Stimulated activated CD8-positive, alpha-beta memory T cell treated with anti-CD3 and anti-CD28 coated beads, Interleukin-4, amount 100 ng/mL, for 1 hour (primary cell): ENCODE measurements around the gene MROH2B.
"Not testable (repeated sequence)": the region's sequence is repeated elsewhere in the genome, so short reads cannot be mapped to it uniquely, and the experiment has no call there.

Experiments
- DNase-seq, 2 donors: peaks; one replicate each; pipeline ENCODE4 v3.0.0-alpha.2; 2020; ENCODE audit warnings: low read depth in 2 of 2, low spot score in 1 of 2

Gene MROH2B

DNA sequence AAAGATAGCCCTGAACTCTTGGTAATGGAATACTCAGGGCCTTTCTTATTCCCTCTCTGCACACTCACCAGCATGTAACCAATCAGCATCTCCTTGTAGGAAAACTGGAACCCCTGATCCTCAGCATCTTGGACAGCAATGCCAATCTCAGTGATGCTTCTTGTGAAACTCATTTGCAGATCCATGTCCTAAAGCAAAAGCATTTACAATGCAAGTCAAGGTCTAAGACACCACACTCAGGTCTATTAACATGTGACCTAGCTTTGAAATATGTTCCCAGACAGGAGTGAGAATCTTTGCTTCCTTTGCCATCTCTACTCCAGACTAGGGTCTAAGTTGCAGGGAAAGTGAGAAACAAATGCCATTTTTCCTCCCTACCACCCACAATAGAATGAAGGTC lies 38.2 kb downstream of the MROH2B start:
- DNase-seq, result no peak

DNA sequence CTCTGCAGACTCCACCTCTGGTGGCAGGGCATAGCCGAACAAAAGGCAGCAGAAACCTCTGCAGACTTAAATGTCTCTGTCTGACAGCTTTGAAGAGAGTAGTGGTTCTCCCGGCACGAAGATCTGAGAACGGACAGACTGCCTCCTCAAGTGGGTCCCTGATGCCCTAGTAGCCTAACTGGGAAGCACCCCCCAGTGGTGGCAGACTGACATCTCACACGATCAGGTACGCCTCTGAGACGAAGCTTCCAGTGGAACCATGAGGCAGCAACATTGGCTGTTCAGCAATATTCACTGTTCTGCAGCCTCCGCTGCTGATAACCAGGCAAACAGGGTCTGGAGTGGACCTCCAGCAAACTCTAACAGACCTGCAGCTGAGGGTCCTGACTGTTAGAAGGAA lies 48.5 kb downstream of the MROH2B start:
- not testable (repeated sequence) for DNase-seq

DNA sequence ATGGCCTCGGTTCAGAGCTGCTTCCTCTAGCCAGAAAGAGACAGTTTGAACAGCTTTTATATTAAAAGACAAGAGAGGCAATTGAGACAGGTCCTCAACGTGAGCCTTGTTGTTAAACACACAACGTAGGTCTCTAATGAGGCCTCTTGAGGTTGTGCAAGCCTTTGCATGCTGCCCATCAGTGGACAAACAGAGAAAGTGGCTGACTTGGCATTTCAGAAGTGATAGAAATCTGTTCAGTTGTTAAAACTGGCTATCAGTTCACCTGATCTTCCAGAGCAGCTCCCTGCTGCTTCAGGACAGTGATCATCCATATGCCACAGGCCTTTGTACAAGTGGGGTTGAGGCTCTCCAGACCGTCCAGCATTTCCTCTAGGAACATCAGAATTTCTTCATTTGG lies 58.8 kb downstream of the MROH2B start:
- no peak for DNase-seq

DNA sequence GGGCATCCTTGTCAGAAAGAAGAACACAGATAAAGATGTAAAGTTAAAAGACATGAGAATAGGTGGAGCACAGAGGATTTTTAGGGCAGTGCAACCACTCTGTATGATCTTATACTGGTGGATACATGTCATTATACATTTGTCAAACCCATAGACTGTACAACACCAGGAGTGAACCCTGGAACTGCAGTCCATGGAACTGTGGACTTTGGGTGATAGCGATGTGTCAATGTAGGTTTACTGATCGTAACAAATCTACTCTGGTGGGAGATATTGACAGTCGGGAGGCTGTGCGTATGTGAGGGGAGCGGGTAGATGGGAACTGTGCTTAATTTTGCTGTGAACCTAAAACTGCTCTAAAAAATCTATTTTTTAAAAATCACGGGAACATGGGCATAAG lies 60.6 kb downstream of the MROH2B start:
- no peak for DNase-seq

DNA sequence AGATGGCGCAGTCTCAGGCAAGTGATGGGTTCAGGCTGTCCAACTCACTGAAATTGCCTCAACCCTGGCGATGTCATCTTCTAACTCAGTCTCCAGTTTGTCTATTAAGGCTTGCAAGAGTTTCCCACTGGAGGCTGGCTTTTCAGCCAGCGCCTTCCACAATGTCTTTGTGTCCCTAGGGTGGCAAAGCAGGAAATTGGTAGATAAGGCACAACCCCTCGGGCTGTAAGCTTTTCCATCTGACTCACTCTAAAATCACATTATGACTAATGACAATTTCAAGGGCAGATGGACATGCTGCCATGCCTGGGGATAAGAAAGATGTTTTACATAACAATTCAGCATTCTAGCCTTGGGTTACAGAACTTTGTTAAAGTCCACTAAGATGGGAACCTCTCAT lies 61.9 kb downstream of the MROH2B start:
- no peak for DNase-seq

DNA sequence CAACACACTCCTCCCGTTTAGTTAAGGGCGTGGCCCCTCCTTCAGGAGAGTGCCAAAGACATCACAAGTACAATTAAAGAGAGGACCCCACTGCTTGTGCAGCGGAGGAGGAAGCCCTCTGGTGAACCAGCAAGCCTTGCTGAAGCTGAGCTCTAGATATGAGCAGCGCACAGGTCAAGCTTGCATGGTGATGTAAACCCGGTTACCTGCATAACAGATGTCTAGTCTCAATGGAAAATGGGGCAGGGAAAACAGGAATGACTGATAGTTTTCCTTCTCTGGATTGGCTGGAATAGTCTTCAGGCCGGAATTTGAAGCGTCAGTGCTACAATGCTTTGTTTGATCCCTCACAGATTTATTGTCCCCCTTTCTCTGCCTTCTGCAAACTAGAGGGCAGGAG lies 66.2 kb downstream of the MROH2B start:
- DNase-seq, result no peak

DNA sequence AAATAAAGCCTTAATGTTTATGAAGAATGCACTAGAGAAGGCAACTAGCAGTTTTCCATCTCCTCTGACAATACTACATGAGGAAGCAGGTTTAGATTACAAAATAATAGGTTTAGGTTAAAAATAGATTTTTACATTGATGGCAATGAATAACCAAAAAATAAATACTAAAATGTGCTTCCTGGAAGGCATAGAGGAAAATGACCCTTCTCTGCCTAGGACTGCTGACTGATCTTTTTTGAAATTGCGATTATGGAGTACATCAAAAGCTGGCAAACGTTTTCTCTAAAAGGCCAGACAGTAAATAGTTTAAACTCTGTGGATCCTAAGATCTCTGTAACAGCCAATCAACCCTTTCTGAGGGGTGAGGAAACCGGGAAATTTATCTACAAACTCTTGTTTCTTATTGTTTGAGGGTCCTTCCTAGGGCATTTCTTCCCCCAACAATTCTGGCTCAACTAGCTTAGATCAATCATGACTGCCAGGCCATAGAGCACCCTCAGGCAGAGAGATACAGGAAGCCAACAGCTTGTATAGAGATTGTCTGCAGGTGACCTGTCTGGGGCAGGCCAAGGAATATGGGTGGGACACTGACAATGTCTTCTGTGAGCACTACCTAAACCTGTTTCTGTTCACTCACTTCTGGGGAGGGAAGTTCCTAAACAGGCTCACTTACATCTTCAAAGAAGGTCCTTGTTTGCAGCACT lies 67.3 kb downstream of the MROH2B start:
- DNase-seq, result no peak

DNA sequence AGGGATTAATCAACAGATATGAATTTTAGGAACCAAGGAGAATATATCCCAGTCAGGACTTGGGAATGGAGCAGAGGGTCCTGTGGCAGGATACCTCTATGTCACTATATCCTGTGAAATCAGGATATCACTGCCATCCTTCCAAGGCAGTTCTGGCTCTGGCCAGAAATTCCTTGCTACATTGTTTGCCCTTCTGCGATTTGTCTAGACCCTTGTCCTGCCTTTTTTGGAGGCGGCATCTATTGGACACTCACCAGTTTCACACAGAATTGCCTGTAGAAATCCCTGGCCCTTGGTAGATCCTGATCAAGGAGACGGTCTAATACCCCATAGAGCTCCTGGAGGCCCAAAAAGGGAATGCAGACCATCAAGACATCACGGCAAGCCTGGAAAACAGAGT lies 71.2 kb downstream of the MROH2B start:
- DNase-seq, result no peak

DNA sequence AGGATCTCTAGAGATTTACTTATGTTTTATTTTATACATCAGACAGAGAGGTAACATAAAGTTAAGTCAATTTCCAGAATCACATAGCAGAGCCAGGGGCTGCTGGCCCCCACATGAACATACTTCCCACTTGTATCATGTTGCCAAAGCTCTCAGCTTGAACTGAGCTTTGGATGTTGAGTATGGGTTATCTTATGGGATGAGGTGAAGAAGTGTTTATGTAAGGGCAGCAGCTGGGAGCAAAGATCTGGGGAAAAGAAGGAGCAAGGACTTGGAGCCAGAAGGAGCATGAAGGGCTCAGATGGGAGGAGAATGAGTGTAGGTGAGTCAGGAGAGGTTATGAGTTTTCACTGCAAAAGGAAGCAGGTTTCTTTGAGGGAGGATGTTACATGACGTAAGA lies 72.0 kb downstream of the MROH2B start:
- no peak for DNase-seq

DNA sequence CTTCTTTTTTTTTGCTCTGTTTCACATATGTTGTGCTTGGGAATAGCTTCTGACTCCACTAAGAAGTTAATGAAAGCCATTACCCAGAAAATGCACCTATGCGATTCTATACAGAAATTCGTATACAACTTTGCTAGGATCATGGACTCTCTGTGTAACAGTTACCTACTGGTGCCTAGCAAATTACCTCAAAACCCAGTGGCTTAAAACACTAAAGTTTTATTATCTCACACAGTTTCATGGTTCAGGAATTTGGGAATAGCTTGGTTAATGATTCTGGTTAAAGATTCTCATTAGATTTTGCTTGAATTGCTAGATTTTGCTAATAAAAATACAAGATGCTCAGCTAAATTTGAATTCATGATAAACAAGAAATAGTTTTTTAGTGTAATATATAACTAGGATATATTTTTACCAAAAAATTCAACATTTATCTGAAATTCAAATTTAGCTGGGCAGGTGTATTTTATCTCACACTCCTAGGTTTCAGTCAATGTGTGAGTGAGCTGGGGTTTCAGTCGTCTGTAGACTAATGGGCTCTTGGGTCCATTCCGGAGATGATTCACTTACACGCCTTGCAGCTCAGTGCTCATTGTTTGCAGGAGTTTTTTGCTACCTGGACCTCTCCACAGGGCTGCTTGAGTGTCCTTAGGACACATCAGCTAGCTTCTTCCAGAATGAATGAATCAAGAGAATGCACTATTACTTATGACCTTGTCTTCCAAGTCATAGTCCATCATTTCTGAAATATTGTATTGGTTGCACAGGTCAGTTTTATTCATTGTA lies 75.1 kb downstream of the MROH2B start:
- DNase-seq, result no peak

DNA sequence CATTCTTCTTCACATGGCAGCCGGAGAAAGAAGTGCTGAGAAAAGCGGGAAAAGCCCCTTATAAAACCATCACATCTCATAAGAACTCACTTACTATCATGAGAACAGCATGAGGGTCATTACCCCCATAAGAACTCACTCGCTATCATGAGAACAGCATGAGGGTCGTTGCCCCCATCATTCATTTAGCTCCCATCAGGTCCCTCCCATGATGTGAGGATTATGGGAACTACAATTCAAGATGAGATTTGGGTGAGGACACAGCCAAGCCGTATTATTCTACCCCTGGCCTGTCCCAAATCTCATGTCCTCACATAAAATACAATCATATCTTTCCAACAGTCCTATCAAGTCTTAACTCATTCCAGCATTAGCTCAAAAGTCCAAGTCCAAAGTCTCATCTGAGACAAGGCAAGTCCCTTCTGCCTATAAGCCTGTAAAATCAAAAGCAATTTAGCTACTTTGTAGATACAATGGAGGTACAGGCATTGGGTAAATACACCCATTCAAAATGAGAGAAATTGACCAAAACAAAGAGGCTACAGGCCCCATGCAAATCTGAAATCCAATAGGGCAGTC lies 79.1 kb downstream of the MROH2B start:
- no peak for DNase-seq

DNA sequence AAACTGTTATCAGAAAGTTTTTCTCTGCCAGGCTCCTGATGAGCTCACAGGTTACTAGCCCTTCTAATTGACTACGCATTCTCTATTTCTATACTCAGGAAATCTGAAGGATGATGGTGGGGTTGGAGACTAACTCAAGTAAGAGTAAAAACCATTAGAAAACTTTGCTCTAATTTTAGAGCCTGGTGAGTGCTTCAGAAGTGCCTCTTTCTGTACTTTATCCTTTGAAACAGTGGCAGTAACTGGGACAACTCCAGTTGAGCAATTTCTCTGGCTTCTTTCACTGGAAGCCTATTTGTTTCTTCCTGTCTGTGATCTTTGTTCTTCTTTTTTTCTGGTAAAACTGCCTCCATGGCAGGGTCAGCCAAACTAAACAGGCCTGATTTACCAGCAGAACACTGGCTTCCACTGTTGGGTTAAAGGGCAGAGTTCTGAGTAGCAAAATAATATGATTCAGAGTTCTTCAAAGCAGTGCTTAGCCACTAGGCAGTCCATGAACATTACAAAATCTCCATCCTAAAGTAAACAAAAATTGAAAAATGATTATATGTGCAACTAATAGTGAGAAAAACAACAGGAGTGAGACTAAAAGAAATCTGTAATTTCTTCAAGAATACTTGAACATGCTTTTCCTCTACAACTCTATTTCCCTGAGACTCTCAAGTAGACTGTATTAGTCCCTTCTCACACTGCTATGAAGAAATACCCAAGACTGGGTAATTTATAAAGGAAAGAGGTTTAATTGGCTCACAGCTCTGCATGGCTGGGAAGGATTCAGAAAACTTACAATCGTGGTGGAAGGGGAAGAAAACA lies 79.8 kb downstream of the MROH2B start:
- DNase-seq, result no peak

DNA sequence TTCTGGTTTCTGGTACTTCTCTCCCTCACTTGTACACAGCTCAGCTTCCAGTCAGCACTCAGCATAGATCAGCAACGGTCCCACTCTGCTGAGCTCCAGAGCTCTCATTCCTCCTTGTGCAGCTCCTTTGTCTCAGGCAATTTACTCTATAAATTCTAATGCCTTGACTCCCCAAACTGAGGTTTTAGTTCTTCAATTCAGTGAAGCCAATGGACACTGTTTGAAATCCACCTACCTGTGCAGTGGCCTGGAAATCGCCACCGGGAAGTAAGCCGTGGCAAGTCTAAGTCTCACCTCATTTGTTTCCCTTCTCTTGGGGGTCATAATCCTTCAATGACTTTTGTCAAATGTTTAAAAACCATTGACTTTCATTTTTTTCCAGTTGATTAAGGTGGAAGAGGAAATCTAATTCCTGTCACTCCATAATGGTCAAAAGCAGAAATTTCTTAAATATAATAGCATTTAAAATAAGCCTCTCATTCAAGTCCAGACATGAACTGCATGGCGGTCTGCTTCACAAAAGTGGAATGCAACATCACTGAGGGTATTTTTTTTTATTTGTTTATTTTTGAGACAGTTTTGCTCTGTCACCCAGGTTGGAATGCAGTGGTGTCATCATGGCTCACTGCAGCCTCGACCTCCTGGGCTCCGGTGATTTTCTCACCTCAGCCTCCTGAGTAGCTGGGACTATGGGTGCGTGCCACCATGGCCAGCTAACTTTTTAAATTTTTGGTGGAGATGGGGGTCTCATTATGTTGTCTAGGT lies 82.2 kb downstream of the MROH2B start:
- DNase-seq, result no peak

DNA sequence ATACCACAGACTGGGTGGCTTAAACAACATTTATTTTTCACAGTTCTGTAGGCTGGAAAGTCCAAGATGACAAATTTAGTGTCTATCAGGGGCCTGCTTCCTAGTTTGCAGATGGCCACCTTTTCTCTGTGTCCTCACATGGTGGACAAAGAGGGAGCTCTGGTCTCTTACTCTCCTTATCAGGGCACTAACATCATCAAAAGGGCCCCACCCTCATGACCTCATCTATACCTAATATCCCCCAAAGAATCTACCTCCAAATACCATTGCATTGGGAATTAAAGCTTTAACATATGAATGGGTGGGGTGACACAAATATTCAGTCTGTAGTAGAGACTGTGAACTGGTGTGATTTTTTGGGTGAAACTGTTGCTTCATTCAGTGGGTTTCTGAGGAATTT lies 83.8 kb downstream of the MROH2B start:
- no peak for DNase-seq

DNA sequence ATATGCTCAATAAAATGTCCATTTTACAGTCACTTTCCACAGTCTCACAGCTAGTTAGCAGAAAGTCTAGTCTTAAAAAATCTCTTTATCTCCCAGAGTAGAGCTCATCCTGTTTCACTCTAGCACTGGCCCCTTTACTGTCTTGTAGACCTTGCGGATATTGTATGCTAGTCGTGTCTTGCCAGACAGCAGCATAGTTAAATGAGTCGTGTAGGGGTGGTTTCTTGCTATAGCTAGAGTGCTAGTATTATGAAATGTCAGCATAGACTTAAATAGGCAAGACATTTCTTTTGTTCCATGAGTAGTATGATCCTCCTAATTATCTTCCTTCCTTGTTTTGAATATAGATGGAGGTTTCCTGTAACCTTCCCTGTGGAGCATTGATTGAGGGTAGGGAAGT lies 84.5 kb downstream of the MROH2B start:
- DNase-seq, result no peak

DNA sequence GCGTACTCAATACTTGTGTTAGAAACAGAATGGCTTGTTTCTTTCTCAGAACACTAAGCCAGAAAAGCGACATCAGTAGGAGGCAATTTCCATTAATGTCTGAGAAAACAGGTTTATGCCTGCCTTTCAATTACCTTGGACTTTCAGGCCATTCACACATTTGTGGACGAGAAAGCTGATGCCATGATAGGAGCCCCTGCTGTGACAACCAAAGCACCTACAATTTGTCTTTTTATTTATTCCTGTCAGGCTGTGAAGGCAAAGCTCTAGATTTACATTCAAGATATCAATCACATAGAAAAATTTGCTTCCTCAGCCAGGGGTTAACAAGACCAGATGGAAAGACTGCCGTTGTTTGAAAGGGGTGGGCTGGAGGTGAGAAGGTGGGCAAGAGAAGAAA lies 85.6 kb downstream of the MROH2B start:
- no peak for DNase-seq

DNA sequence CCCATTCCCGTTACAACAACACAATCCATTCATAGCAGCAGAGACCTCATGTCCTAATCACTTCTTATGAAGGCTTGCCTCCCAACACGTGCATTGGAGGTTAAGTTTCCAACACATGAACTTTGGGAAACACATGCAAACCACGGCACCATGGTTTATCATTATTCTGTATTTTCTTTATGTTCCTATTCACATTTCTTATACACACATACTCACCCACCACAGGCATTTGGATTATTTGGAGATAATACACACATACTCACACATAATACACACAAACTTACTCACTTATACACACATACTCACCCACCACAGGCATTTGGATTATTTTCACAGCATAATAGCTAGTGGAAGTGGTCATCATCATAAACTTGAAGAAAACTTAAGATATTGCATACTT lies 86.3 kb downstream of the MROH2B start:
- DNase-seq, result no peak

DNA sequence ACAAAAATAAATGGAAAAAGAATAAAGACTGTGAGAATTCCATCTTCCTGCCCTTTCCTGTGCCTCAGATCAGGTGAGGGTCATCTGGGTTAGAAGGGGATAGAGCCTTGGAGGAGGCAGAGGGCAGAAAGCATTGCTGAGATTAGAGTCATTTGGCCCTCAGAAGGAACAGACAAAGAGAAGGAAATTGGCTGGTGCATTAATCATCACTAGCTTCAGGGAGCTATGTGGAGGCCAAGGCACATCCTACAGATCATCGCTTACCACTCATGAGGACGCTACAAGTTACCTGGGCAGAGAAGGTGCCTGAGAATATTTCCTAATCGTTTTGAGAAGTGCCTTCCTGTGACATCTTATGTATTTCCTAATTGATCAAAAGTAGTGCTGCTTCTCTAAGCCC lies 87.4 kb downstream of the MROH2B start:
- no peak for DNase-seq

DNA sequence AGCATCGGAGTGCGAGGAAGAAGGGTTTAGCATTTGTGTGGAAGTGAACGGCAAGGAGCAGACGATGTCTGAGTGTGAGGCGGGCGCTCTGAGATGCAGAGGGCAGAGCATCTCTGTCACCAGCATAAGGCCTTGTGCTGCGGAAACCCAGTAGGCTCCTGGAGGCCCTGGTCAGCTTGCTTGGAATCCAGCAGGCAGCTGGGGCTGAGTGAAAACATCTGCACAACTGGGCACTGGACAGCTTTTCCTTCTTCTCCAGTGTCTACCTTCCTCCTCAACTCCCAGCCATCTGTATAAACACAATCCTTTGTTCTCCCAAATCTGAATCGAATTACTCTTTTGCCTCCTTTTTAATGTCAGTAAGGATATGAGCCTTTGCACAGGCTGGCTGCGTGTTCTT lies 89.7 kb downstream of the MROH2B start:
- no peak for DNase-seq

DNA sequence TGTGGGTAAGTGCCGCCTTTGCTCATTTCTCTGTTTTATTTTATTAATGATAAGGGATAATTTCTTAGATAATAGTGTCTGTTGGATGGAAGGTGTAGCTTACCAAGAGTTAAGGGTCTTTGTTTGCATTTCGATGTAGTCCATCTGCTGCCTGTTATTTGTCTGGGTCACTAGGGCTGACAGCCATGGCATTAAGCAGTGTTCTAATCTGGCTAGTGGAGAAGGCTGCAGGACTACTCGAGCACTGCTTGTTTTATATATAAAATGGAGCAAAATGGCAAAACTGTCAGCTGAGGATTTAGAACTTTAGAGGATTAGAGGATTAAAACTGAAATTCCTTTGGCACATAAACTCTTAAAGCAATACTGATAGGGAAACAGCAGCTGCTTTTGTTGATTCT lies 94.3 kb downstream of the MROH2B start:
- DNase-seq, result no peak

DNA sequence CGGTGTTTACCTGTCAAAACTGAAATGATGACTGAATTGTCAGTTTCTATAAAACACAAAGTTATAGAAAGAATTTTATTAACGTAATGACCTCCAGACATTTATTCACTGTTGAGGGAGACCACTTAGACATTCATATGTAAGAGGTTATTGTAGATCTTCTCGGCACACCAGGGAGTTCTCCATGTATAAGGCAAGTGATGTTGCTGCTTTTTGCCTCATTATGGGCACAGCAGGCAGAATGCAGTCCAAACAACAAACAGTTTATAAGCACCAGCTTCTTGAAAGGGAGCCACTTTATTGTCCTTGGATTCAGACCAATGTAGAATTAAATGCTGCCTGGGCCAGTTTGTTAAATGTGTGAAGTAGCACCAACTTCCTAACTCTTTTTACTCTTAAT lies 95.1 kb downstream of the MROH2B start:
- DNase-seq, result no peak
